GM21576 (cell line): ENCODE measurements around the gene ARHGAP15.
A peak's percentile ranks its signal among the peaks of the same experiment; 100 is the strongest.

Experiments used
- ATAC-seq: cut with Tn5 transposase; IDR thresholded peaks from one replicate; pipeline ENCODE4 v1.9.1; 2021; ENCODE audit warnings: mild to moderate bottlenecking, moderate library complexity; ENCODE audit not compliant: unreplicated experiment

Gene ARHGAP15

GRCh38 chr2:143144813-143145455, 15.7 kb downstream of the ARHGAP15 start:
- no peak for ATAC-seq

DNA sequence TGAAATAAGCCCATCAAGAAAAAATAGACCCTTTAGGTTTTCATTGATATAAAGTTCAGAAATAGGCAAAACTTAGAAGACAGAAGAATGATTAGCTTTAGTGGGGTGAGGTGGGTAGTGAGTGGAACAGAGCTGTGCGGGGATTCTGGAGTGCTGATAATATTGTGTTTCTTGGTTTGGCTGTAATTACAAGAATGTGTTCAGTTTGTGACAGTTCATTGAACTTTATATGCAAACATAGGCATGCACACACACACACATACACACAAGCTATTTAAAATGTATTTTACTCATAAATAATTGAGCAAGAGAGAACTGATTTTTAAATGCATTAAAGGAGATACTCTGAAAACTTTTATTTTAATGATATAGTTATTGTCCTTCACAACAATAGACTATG, 17.1 kb downstream of the ARHGAP15 start:
- no peak for ATAC-seq

DNA sequence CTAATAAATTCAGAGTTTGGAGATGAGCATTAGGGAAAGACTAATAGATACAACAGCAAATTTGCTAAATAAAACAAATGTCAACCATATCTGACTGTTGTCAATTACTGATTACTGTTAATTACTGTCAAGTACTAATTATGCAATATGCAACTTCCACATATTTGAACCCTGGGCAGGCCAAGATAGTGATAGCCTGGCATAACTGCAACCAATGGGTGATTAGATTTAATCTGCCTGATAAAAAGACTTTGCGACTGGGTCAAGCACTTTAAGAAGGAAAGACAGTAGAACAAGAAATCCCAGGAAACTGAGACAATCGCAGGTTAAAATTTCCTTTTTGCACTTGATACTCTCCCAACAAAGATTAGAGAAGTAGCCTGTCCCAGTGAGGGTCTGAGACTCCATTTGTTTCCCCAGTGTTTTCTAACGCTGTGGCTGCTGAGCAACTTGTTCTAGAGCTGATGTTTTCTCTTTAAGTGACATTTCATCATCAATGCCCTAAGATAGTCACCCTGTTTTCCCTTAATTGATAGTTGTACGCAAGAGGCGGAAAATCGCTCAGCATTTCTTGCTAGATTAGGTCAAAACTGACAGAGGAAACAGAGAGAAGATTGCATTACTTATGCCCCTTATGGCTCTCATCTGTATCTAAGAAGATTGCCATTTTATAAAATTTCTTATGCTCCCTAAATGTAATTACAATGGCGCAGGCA, 17.8 kb downstream of the ARHGAP15 start:
- no peak for ATAC-seq

DNA sequence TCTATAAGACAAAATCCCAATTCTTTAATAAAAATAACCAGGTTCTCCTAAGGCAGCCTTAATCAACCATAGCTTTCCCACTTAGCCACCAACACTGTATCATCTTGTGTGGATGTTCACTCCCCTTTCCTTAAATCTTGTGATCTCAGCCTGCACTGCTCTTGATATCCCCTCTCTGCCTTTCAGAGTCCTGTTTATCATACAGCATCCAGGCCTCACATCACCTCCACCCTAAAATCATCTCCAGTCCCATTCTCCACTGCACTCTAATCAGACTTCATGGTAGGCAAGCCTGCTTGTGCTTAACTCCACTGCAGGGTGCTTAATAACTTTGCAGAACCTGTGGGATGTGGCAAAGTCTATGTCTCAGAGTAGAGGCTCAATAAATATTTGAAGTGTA, 18.8 kb downstream of the ARHGAP15 start:
- no peak for ATAC-seq

DNA sequence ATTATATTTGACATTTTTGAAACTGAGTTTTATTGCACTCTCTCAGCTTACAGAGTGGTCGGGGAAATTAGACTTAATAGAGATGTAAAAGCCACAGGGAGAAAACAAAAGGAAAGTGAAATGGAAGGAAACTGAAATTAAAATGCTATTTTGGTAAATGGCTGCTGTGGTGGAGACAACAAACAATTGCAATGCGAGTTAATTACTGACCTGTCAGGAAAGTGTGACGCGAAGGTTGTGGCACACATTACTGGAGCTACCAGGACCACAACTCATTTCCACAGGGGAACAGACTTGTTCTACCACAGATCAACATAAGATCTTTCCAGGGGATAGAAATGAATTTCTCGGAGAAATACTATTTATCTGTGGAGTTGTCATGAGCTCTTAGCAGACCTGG, 19.5 kb downstream of the ARHGAP15 start:
- ATAC-seq = peak; percentile 45

DNA sequence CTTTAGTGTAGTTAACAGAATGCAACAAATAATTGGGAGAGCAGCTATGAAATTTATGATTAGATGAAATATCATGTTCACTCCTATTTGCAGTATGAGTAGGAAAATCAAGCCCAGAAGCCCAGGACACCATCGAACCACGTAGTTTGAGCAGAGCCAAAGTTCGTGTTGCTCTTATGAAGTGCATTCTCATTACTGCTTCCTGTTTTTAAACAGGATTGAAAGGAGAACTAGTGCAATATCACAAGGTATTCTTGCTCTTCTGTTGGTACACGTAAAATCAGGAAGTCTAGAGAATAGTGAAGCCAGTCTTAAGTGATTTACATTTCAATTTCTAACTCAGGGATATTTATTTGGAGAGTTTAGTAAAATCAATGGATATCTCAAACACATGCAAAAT, 21.1 kb downstream of the ARHGAP15 start:
- ATAC-seq = peak; percentile 68

DNA sequence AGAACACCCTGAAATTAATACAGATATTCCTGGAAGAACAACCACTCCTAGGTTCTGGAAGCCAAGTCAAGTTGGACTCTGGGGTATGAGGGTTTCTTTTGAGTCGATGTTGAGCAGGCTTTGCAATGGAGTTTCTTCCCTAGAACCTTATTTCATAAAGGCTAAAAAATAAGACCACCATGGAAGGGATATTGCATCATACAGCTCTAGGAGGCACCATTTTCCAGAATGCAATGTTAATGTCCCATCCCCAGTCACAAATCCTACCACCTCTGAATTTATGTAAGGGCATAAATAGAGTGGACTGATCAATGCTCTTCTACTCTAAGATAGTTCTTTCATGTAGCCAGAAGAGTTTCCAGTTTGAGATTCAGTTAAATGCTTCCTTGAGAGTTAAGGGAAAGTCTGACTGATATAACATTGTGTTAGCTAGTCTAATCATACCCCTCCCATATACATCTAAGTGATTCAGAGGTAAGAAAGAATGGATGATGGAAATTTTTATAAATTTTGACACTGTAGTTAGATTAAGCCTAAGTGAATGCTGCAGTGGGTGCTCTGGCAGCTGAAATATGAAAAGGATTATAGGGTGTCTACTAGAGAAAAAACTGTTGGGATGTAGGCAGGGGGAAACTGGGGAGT, 22.0 kb downstream of the ARHGAP15 start:
- ATAC-seq = no peak

DNA sequence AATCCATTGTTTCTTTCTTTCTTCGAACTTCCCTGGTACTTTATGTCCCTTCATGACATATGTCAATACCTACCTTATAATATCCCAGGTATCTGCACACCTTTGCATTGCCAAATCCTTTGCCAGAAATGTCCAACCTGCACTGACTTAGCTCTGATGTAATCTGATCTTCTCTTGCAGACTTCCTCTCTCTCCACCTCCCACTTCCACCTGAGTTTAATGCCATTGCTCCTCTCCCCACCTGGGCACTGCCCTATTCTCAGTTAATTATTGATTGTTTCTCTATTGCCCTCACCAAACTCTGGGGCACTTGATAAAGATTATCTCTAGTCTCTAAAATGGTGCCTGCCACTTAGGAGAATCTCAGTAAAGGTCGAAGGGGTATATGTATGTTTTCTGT, 23.0 kb downstream of the ARHGAP15 start:
- ATAC-seq = no peak

GRCh38 chr2:143152637-143153036, 23.4 kb downstream of the ARHGAP15 start:
- no peak for ATAC-seq

GRCh38 chr2:143155661-143156060, 26.4 kb downstream of the ARHGAP15 start:
- no peak for ATAC-seq

GRCh38 chr2:143157001-143157400, 27.8 kb downstream of the ARHGAP15 start:
- no peak for ATAC-seq

DNA sequence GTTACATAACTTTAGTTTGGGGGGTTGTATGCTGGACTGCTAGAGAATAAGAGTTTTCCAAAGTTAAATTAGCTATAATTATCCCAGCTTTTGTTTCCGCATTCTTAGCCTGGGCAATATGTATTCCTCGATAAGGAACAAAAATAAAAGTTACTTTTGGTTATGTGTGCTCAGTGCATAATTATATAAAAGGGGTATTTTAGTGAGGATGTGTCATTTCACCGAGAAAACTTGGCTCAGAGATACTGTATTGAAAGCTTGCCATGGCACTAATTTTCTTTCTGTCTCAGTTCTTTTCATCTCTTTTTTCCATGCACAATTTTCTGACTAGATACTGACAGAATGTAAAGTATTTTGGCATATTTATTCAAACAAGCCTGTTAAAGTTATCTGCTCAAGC, 28.2 kb downstream of the ARHGAP15 start:
- ATAC-seq = no peak

- no peak for ATAC-seq
Measured at GRCh38 chr2:143158098-143158497, 28.9 kb downstream of the ARHGAP15 start.

DNA sequence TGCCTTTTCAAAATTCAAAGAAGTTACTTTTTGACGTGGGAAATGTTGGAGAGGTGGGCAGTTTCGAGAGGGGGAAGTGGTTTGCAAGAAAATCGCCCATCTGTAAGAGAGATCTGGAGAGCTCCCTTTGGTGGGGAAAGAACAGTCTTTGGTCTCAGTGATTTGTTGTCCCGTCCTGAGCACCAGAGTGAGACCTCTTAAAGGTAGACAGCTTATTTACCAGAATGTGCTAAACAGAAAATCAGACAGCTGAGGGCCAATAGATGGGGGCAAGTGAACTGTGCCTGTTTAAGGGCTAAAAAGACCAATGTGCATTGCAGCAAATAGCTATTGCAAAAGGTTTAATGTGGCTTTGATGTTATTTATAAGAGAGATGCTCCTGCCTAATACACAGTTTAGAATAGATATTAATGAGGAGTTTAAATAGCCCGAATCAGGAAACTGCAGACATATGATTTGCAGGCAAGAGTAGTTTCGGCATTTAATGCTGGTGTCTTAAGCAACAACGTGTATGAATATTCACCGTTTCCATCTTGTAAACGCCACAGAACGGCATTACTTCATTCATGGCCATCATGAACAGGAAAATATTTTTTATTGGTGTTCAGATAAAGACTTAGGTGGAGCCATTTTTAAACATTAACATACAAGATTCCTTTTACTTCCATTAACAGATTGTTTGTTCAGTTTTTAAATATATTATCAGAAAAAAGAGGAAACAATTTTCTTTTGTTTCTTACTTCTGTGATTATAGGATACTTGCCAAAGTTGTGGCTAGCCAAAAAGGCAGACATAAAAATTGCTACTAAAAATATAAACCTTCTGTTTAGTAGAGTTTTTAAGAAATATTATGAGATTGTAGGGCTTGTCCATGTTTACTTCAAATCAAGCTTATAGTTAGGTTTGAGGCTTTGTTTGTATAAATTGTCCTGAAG, 29.6 kb downstream of the ARHGAP15 start:
- no peak for ATAC-seq

DNA sequence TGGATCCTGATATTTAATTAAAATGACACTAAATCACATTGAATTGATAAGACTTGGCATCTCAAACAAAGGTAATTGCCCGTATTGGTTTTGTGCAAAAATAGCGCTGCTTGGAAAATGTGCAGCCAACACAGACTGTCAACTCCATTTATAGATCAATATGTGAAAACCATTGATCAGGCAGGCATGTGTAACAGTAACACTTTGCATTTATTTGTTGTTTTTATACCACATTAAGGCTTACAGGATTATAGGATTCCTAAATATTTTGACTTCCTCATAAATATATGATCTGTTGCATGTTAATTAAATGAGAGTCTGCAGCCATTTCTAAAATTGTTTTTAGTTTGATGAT, 30.2 kb downstream of the ARHGAP15 start:
- ATAC-seq = no peak

DNA sequence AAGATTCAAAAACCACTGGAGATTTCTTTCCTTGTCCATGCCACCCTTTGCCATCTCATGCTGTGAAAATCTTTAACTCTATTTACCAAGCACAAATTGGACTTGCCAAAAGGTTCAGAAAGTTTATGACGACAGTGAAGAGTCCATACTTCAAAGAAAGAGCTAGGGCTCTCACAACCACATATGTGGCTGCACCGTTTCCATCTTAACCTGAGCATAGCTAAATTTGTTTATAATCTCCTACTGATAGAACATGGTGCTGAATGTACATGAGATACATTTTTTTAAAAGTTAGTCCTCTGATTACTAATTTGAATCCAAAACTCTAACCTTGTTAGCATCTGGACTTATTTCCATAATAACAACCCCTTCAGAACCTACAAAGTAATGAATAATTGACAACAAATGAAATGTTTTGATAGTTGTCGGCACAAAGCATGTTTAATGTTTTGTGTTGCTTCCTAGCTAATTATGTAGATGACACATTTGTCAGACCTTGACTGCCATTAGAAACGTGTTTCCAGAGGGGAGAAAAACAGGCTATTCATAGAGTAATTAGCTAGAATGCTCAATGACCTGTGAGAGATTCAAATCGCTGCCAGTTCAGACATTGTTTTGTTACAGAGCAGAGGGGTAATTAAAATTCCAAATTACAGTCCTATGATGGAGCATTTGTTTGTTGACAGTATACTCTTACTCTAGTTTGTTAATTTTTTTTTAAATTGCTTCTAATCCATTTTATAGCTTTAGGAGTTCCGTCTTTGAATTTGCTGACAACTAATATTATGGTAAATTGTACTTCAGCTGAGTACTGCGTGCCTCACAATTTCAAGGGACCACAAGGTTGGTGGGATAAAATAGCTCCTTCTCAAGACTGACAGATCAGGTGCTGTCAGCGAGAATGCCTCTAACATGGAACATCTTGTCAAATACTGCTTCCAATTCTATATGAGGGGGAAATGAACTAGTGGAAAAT, 31.8 kb downstream of the ARHGAP15 start:
- ATAC-seq = no peak

- ATAC-seq = peak; percentile 76
Measured at GRCh38 chr2:143162123-143162837, 33.1 kb downstream of the ARHGAP15 start.

- no peak for ATAC-seq
Measured at GRCh38 chr2:143162997-143163396, 33.8 kb downstream of the ARHGAP15 start.

GRCh38 chr2:143163499-143163898, 34.3 kb downstream of the ARHGAP15 start:
- ATAC-seq = no peak
